DMS 273 (cell line): ENCODE measurements around the gene CCDC152.
A peak's percentile ranks its signal among the peaks of the same experiment; 100 is the strongest.
"Not testable (repeated sequence)": the region's sequence is repeated elsewhere in the genome, so short reads cannot be mapped to it uniquely, and the experiment has no call there.

Experiments
- DNase-seq: peaks from one replicate; lab custom pipeline; 2025; ENCODE audit not compliant: unreplicated experiment; lab: John Stamatoyannopoulos, UW

CCDC152 gene

GRCh38 chr5:42756606-42757601, at the start of gene CCDC152:
CCDC152 (plus strand) TSS chr5:42756818; CDS start chr5:42759122, 2,304 bp downstream.
- no peak for DNase-seq

GRCh38 chr5:42715785-42716184, 40.8 kb upstream of the CCDC152 start:
- no peak for DNase-seq

GRCh38 chr5:42718591-42718990, 38.0 kb upstream of the CCDC152 start:
- DNase-seq = no peak

GRCh38 chr5:42719034-42719433, 37.6 kb upstream of the CCDC152 start:
- no peak for DNase-seq

GRCh38 chr5:42720251-42720650, 36.4 kb upstream of the CCDC152 start:
- peak; percentile 44 for DNase-seq

GRCh38 chr5:42721484-42721883, 35.1 kb upstream of the CCDC152 start:
- no peak for DNase-seq

- not testable (repeated sequence) for DNase-seq
Measured at GRCh38 chr5:42734531-42735058, 22.0 kb upstream of the CCDC152 start.

GRCh38 chr5:42740920-42741319, 15.7 kb upstream of the CCDC152 start:
- DNase-seq = no peak

GRCh38 chr5:42745426-42745825, 11.2 kb upstream of the CCDC152 start:
- peak; percentile 8 for DNase-seq

GRCh38 chr5:42745856-42746255, 10.8 kb upstream of the CCDC152 start:
- no peak for DNase-seq

GRCh38 chr5:42749020-42749419, 7.6 kb upstream of the CCDC152 start:
- DNase-seq = no peak

- no peak for DNase-seq
Measured at GRCh38 chr5:42750507-42750906, 6.1 kb upstream of the CCDC152 start.

GRCh38 chr5:42751044-42751443, 5.6 kb upstream of the CCDC152 start:
- no peak for DNase-seq

- no peak for DNase-seq
Measured at GRCh38 chr5:42753099-42753498, 3.5 kb upstream of the CCDC152 start.

- DNase-seq = no peak
Measured at GRCh38 chr5:42759456-42759855, 2.8 kb downstream of the CCDC152 start.

- no peak for DNase-seq
Measured at GRCh38 chr5:42760426-42760825, 3.8 kb downstream of the CCDC152 start.

- no peak for DNase-seq
Measured at GRCh38 chr5:42761791-42762190, 5.2 kb downstream of the CCDC152 start.

- peak; percentile 46 for DNase-seq
Measured at GRCh38 chr5:42767491-42768105, 11.0 kb downstream of the CCDC152 start.

GRCh38 chr5:42768106-42768504, 11.5 kb downstream of the CCDC152 start:
- no peak for DNase-seq

- no peak for DNase-seq
Measured at GRCh38 chr5:42770003-42770402, 13.4 kb downstream of the CCDC152 start.

GRCh38 chr5:42772265-42772993, 15.8 kb downstream of the CCDC152 start:
- no peak for DNase-seq
